Naive B cell (primary cell): ENCODE data around the gene TRIP13. TPM values are rescaled to one million over a fixed set of nuclear protein-coding genes. Genes with fewer than 3 reads are reported as not detected.

Experiments
- ATAC-seq, 2 donors: fragments of 150-1000 bp; cut with Tn5 transposase; 2 replicates each; pipeline ENCODE4 v1.10.0; 2021; ENCODE audit warnings: low read depth in 2 of 2, mild to moderate bottlenecking in 2 of 2, moderate library complexity in 2 of 2
- DNase-seq: peaks from one replicate; pipeline ENCODE4 v3.0.0; 2022
- H3K27ac Mint-ChIP-seq, 6 donors: one replicate each; pipeline ENCODE4 v1.8.0; 2020 to 2022; ENCODE audit warnings: mild to moderate bottlenecking in 6 of 6, mixed read lengths in 6 of 6, moderate library complexity in 5 of 6, inconsistent platforms in 2 of 6
- H3K27me3 Mint-ChIP-seq, 3 donors: one replicate each; pipeline ENCODE4 v1.8.0; 2021 to 2022; ENCODE audit warnings: mixed read lengths in 3 of 3, mild to moderate bottlenecking in 1 of 3
- H3K36me3 Mint-ChIP-seq, 2 donors: one replicate each; pipeline ENCODE4 v1.8.0; 2020 to 2022; ENCODE audit warnings: mixed read lengths in 2 of 2, inconsistent platforms in 1 of 2, mild to moderate bottlenecking in 1 of 2
- H3K4me1 Mint-ChIP-seq, 3 donors: one replicate each; pipeline ENCODE4 v1.8.0; 2020 to 2022; ENCODE audit warnings: mixed read lengths in 3 of 3, inconsistent platforms in 1 of 3, mild to moderate bottlenecking in 1 of 3, moderate library complexity in 1 of 3
- H3K4me3 Mint-ChIP-seq, 8 donors: one replicate each; pipeline ENCODE4 v1.8.0; 2020 to 2022; ENCODE audit warnings: mild to moderate bottlenecking in 8 of 8, mixed read lengths in 8 of 8, moderate library complexity in 8 of 8, inconsistent platforms in 2 of 8
- H3K9me3 Mint-ChIP-seq, 7 donors: one replicate each; pipeline ENCODE4 v1.8.0; 2020 to 2022; ENCODE audit warnings: mixed read lengths in 7 of 7, mild to moderate bottlenecking in 5 of 7, inconsistent platforms in 2 of 7, moderate library complexity in 1 of 7
- polyA plus RNA-seq, 6 donors: library from polyadenylated mRNA; unstranded; fragments of 300-500 nt; fragmentation: Illumina TruSeq; gene quantifications; one replicate each; pipeline ENCODE4 v1.2.3, GENCODE V29; 2021; ENCODE audit warnings: low read depth in 6 of 6

The TRIP13 gene
- polyA plus RNA-seq, 6 donors from 2014 or later, result 1.2 to 3.1 (median 1.8) TPM; not detected in 1

DNA sequence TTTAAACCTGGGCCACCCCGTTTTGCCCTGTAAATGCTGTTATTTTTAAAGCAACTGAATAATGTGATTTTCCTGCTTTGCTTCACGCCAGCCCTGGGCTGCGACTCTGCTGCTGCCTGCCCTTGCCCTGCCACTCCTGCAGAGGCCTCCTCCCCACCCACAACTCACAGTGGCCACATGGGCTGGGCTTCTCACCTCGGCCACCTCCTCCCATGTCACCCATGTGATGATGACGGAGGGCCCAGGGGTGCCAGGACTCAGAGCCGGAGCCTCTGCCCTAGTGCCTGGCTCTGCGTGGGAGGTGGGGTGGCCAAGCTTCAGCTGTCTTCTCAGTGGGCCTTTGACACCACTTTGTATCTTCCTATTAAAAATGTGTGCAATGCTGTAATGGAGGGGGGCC is 67.9 kb downstream of the TRIP13 start:
- H3K4me3 Mint-ChIP-seq, result no peak overlapping the region
- H3K36me3 Mint-ChIP-seq, result no peaks in the 10 kb centered on the region
- DNase-seq (no peak), ATAC-seq (no peak)
- H3K9me3 Mint-ChIP-seq, result no peaks in the 10 kb centered on the region
- H3K27me3 Mint-ChIP-seq, result peaks cover 33 to 72% (median 71%) of the 10 kb centered on the region in 3 donors
- peaks cover 10 to 26% (median 14%) of the 10 kb centered on the region in 3 donors for H3K4me1 Mint-ChIP-seq
- H3K27ac Mint-ChIP-seq, result no peak overlapping the region

- Mint-ChIP-seq H3K36me3 (no peaks in the 10 kb centered on the region), H3K27me3 (peaks cover 31 to 71% (median 67%) of the 10 kb centered on the region in 3 donors), H3K4me1 (peaks cover 10 to 26% (median 14%) of the 10 kb centered on the region in 3 donors), H3K4me3 (no peak overlapping the region), H3K27ac (no peak overlapping the region), H3K9me3 (no peaks in the 10 kb centered on the region)
- DNase-seq (no peak), ATAC-seq (no peak)
Measured at GRCh38 chr5:961002-961710, 68.5 kb downstream of the TRIP13 start.

DNA sequence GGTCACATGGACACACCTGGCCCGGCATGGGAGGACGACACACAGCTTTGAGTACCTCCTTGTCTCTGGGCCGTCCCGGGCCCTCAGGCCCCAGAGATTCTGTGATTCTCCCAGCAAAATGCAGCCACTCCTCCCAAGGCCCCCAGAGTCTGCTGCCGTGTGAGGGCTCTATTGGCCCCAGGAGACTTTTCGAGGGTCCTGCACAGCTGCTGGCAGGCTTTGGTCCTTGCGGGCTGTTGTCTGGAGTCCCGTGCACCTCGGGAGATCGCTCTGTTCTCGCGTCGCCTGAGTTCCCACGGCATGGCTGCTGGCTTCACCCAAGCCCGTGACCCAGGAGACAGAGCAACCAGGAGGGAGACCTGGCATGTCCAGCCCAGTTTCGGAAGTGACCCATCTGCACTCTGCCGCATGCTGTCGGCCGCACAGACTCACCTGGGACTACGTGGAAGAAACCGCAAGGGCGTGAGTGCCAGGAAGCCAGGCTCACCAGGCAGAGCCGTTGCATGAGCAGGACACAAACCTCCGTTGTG is 69.1 kb downstream of the TRIP13 start:
- no peaks in the 10 kb centered on the region for H3K36me3 Mint-ChIP-seq
- peaks cover 10 to 26% (median 14%) of the 10 kb centered on the region in 3 donors for H3K4me1 Mint-ChIP-seq
- H3K27me3 Mint-ChIP-seq, result peaks cover 33 to 69% (median 64%) of the 10 kb centered on the region in 3 donors
- ATAC-seq (no peak), DNase-seq (no peak)
- no peaks in the 10 kb centered on the region for H3K9me3 Mint-ChIP-seq
- peak overlapping the region in 1 of 6 donors; percentile 24 for H3K27ac Mint-ChIP-seq
- no peak overlapping the region for H3K4me3 Mint-ChIP-seq

- Mint-ChIP-seq H3K4me3 (no peak overlapping the region), H3K27me3 (peaks cover 34 to 73% (median 67%) of the 10 kb centered on the region in 3 donors), H3K9me3 (no peaks in the 10 kb centered on the region), H3K36me3 (no peaks in the 10 kb centered on the region), H3K4me1 (peaks cover 10 to 26% (median 14%) of the 10 kb centered on the region in 3 donors), H3K27ac (no peak overlapping the region)
- ATAC-seq (no peak), DNase-seq (no peak)
Measured at GRCh38 chr5:962386-962785, 69.7 kb downstream of the TRIP13 start.

DNA sequence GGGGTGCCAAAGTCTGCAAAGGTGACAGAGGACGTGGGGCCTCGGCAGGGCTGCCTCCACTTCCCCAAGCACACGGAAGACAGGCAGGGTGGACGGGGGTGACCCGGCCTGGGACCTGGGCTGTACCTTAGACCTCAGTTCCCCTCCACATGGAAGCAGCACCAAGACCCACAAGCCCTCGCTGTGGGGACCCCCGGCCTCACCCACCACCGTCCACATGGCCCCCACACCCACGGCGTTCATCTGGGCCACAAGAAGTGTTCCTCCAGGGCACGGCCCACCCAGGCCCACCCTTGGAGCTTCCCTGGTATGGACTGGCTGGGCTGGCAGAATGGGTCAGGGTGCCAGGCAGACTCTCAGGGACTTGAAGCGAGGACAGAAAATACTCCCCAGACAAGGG is 70.1 kb downstream of the TRIP13 start:
- ATAC-seq, result no peak
- Mint-ChIP-seq H3K9me3 (no peaks in the 10 kb centered on the region), H3K27ac (no peak overlapping the region), H3K4me1 (peaks cover 10 to 26% (median 14%) of the 10 kb centered on the region in 3 donors), H3K36me3 (no peaks in the 10 kb centered on the region), H3K4me3 (no peak overlapping the region), H3K27me3 (peaks cover 36 to 74% (median 71%) of the 10 kb centered on the region in 3 donors)
- DNase-seq, result no peak

GRCh38 chr5:963310-963672 is 70.6 kb downstream of the TRIP13 start:
- Mint-ChIP-seq H3K27me3 (peaks cover 40 to 77% (median 76%) of the 10 kb centered on the region in 3 donors), H3K4me3 (peak overlapping the region in 4 of 8 donors; percentile 48 to 74 (median 72)), H3K9me3 (no peaks in the 10 kb centered on the region), H3K27ac (peak overlapping the region in 5 of 6 donors; percentile 47 to 89 (median 64)), H3K36me3 (no peaks in the 10 kb centered on the region), H3K4me1 (peaks cover 10 to 26% (median 14%) of the 10 kb centered on the region in 3 donors)
- DNase-seq, result no peak
- no peak for ATAC-seq

DNA sequence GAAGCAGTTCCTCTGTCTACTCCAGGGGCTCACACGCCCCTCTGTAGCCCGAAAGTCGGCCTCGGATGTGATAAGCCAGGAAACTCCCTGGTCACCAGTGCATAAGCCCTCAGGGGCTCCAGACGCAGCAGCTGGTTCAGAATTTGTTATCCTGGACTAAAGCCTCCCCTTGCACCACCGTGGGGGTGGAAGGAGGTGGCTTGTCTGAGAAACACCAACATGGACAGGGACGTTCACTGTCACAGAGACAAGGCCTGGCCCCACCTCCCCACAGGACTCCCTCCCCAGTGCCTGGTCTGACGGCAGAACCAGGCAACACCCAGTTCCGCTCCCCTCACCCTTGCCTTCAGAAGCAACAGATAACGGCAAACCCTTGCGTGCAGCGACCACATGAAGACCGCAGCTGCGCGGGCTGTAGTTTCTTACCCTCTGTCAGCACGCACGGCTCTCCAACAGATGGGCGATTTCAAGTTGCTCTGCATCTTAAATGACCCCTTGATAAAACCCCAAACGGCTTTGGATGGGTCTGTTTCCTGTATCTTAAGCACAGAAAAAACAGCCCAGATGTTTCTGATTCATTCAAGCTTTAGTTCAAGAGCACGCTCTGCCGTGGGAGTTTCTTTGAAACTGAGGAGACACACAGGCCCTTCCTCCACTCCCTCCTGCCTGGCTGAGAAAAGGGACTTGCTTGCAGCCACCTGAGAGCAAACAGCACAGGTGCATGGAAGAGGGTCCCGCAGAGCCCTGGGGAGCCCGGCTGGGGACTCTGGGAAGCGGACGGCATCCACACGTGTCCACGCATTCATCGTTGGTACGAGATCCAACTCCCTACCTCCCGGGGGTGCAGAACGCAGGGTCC is 71.2 kb downstream of the TRIP13 start:
- Mint-ChIP-seq H3K36me3 (no peaks in the 10 kb centered on the region), H3K4me1 (peaks cover 10 to 26% (median 14%) of the 10 kb centered on the region in 3 donors), H3K27me3 (peaks cover 46 to 83% (median 82%) of the 10 kb centered on the region in 3 donors), H3K4me3 (peak overlapping the region in 7 of 8 donors; percentile 23 to 74 (median 62)), H3K9me3 (no peaks in the 10 kb centered on the region), H3K27ac (peak overlapping the region in 5 of 6 donors; percentile 47 to 89 (median 64))
- ATAC-seq (peak; percentile 72 to 85), DNase-seq (peak; percentile 50)

DNA sequence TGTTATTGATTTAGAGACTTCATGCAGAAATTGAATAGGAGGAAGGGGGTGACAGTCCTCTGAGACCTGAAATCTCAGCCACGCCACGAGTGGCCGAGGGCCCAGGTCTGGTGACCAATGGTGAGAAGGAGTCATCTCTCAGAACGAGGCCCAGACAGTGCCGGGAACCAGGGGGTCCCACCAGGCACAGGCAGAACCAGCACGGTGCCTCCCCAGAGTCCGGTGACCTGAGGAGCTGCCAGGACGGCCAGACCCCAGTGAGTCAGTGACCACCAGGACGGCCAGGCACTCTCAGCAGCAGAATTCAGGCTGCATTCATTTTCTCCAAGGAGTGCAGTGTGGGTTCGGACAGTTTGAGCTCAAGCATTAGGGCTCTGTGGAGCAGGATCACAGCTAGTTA is 72.1 kb downstream of the TRIP13 start:
- Mint-ChIP-seq H3K9me3 (no peaks in the 10 kb centered on the region), H3K27me3 (peaks cover 54 to 87% (median 85%) of the 10 kb centered on the region in 3 donors), H3K27ac (no peak overlapping the region), H3K4me1 (peaks cover 10 to 26% (median 14%) of the 10 kb centered on the region in 3 donors), H3K4me3 (no peak overlapping the region), H3K36me3 (no peaks in the 10 kb centered on the region)
- ATAC-seq, result no peak
- no peak for DNase-seq

DNA sequence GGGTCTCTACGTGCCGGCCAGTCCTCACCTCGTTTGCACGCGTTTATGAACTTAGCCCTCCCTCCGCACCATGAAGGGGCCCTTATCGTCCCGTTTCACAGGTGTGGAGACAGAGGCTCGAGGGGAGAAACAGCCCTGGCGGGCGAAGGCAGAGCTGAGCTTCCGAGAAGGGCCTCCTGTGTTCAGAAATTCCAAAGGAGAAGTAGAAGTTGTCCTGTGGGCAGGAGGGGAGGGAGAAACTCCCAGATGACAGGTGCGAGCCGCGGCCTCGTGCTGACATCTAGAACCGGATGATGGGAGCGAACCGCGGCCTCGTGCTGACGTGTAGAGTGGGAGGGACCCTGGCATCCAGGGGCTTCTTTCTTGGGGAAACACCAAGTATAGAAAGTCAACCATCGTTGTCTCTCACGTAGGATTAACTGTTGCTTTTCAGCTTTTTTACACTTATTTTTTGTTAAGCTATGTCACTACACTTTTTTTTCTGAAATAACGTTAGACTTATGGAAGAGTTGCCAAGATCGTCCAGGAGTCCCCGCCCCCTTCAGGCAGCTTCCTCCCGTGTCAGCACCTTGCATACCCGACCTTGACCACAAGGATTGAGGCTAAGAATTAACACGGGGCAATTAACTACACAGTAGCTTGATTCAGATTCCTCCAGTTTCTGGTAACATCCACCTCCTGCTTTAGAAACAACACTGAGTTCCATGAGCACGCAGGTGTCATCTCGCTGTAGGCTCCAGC is 73.1 kb downstream of the TRIP13 start:
- Mint-ChIP-seq H3K4me3 (peak overlapping the region in 1 of 8 donors; percentile 77), H3K4me1 (peaks cover 10 to 21% (median 12%) of the 10 kb centered on the region in 3 donors), H3K9me3 (peaks cover 0 to under 1% (median 0%) of the 10 kb centered on the region in 7 donors), H3K27me3 (peaks cover 51 to 80% (median 79%) of the 10 kb centered on the region in 3 donors), H3K27ac (no peak overlapping the region), H3K36me3 (no peaks in the 10 kb centered on the region)
- ATAC-seq (no peak), DNase-seq (no peak)

DNA sequence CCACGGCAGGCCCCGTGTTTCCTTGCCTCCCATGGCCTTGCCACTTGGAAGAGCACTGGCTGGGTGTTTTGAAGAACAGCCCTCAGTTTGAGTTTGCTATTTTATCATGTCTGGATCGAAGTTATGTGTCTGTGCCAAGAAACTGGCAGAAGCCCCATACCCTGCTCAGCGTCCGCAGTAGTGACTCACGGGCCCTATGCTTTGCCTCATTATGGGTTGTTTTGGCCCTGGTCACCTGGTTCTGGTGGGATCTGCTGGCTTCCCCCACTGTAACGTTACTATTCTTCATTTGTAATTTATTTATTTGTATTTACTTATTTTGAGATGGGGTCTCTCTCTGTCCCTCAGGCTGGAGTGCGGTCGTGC is 73.6 kb downstream of the TRIP13 start:
- DNase-seq, result no peak
- Mint-ChIP-seq H3K4me3 (no peak overlapping the region), H3K4me1 (peaks cover 10 to 15% (median 12%) of the 10 kb centered on the region in 3 donors), H3K9me3 (peaks cover 0 to 4% (median 2%) of the 10 kb centered on the region in 7 donors), H3K27ac (no peak overlapping the region), H3K36me3 (no peaks in the 10 kb centered on the region), H3K27me3 (peaks cover 50 to 76% (median 75%) of the 10 kb centered on the region in 3 donors)
- no peak for ATAC-seq

- no peak overlapping the region for H3K27ac Mint-ChIP-seq
- ATAC-seq, result no peak
Measured at GRCh38 chr5:966941-967340, 74.3 kb downstream of the TRIP13 start.

More at GRCh38 chr5:966941-967340, 74.3 kb downstream of the TRIP13 start:
- Mint-ChIP-seq H3K36me3 (no peaks in the 10 kb centered on the region), H3K27me3 (peaks cover 54 to 76% (median 75%) of the 10 kb centered on the region in 3 donors), H3K4me3 (no peak overlapping the region), H3K4me1 (peaks cover 10 to 13% (median 12%) of the 10 kb centered on the region in 3 donors), H3K9me3 (peaks cover 0 to 10% (median 2%) of the 10 kb centered on the region in 7 donors)
- no peak for DNase-seq
